Progenitor cell of endocrine pancreas (in vitro differentiated cells): Measurements from ENCODE around the gene CLECL1. TPM values are rescaled to one million over a fixed set of nuclear protein-coding genes. Genes with fewer than 3 reads are reported as not detected.
"Not testable (repeated sequence)": the region's sequence is repeated elsewhere in the genome, so short reads cannot be mapped to it uniquely, and the experiment has no call there.

ENCODE experiments used
- DNase-seq: peaks from one replicate; pipeline ENCODE4 v3.0.0; 2021; ENCODE audit warnings: low spot score; ENCODE audit not compliant: unreplicated experiment
- H3K27ac Mint-ChIP-seq: 2 replicates; pipeline ENCODE4 v1.8.0; 2021; ENCODE audit warnings: mild to moderate bottlenecking, moderate library complexity, mixed read lengths
- H3K27me3 Mint-ChIP-seq: 2 replicates; pipeline ENCODE4 v1.8.0; 2021; ENCODE audit warnings: mixed read lengths
- H3K36me3 Mint-ChIP-seq: 2 replicates; pipeline ENCODE4 v1.8.0; 2022; ENCODE audit warnings: mixed read lengths; ENCODE audit not compliant: insufficient read depth
- H3K4me1 Mint-ChIP-seq: 2 replicates; pipeline ENCODE4 v1.8.0; 2021; ENCODE audit warnings: low read depth, mixed read lengths
- H3K4me3 Mint-ChIP-seq: 2 replicates; pipeline ENCODE4 v1.8.0; 2021; ENCODE audit warnings: low read depth, mild to moderate bottlenecking, moderate library complexity, mixed read lengths
- H3K9me3 Mint-ChIP-seq: 2 replicates; pipeline ENCODE4 v1.8.0; 2021; ENCODE audit warnings: low read depth, mixed read lengths
- CTCF ChIP-seq: fragments of 200-600 bp; sonication (generic); IDR thresholded peaks from one replicate; pipeline ENCODE4 v1.5.0; 2021; ENCODE audit warnings: antibody characterized with exemption, mild to moderate bottlenecking; ENCODE audit not compliant: unreplicated experiment
- total RNA-seq: library from RNA; stranded (reverse); gene quantifications from 2 replicates; pipeline ENCODE4 v1.2.1, GENCODE V29; 2021

The CLECL1 gene
- total RNA-seq, 1 donor from 2014 or later: not detected

- no peak for DNase-seq
- H3K9me3 Mint-ChIP-seq: peaks cover 45% of the 10 kb centered on the region
- no peaks in the 10 kb centered on the region for H3K27me3 Mint-ChIP-seq
- no peak overlapping the region for H3K27ac Mint-ChIP-seq
- peaks cover 2% of the 10 kb centered on the region for H3K4me1 Mint-ChIP-seq
- no peak for TF ChIP-seq CTCF
- H3K4me3 Mint-ChIP-seq: no peak overlapping the region
- H3K36me3 Mint-ChIP-seq: peaks cover 66% of the 10 kb centered on the region
These were observed 38.7 kb downstream of the CLECL1 start for GRCh38 chr12:9694241-9694640.

GRCh38 chr12:9692909-9693308, 40.0 kb downstream of the CLECL1 start:
- peaks cover 35% of the 10 kb centered on the region for H3K9me3 Mint-ChIP-seq
- H3K27me3 Mint-ChIP-seq: no peaks in the 10 kb centered on the region
- peaks cover 2% of the 10 kb centered on the region for H3K4me1 Mint-ChIP-seq
- H3K27ac Mint-ChIP-seq: no peak overlapping the region
- no peak for DNase-seq
- TF ChIP-seq CTCF: no peak
- H3K36me3 Mint-ChIP-seq: peaks cover 78% of the 10 kb centered on the region
- no peak overlapping the region for H3K4me3 Mint-ChIP-seq

DNA sequence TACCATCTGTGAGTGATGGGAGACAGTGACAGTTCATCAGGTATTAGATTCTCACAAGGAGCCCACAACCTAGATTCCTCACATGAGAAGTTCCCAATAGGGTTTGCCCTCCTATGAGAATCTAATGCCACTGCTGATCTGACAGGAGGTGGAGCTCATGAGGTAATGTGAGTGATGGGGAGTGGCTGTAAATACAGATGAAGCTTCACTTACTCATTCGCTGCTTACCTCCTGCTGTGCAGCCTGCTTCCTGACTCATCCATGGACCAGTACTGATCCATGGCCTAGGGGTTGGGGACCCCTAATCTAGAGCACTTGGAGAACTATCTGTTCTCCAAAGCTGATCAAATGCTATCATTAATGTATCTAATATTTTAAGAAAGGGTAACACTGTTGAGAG, 45.7 kb downstream of the CLECL1 start:
- Mint-ChIP-seq H3K4me1 (peaks cover 7% of the 10 kb centered on the region), H3K27me3 (no peaks in the 10 kb centered on the region), H3K36me3 (peaks cover 54% of the 10 kb centered on the region), H3K4me3 (no peak overlapping the region), H3K27ac (no peak overlapping the region), H3K9me3 (peaks cover 21% of the 10 kb centered on the region)
- no peak for DNase-seq
- TF ChIP-seq CTCF: no peak

GRCh38 chr12:9685915-9686314, 47.0 kb downstream of the CLECL1 start:
- Mint-ChIP-seq H3K36me3 (peaks cover 53% of the 10 kb centered on the region), H3K4me1 (peaks cover 5% of the 10 kb centered on the region), H3K9me3 (peaks cover 18% of the 10 kb centered on the region), H3K4me3 (no peak overlapping the region), H3K27me3 (no peaks in the 10 kb centered on the region), H3K27ac (no peak overlapping the region)
- TF ChIP-seq CTCF: no peak
- DNase-seq: no peak

- not testable (repeated sequence) for DNase-seq, H3K4me3 Mint-ChIP-seq, H3K4me1 Mint-ChIP-seq, H3K27me3 Mint-ChIP-seq
- peaks cover 18% of the 10 kb centered on the region for H3K9me3 Mint-ChIP-seq
- peaks cover 53% of the 10 kb centered on the region for H3K36me3 Mint-ChIP-seq
- H3K27ac Mint-ChIP-seq: peak overlapping the region; percentile 47
These were observed 47.5 kb downstream of the CLECL1 start for GRCh38 chr12:9685366-9685765.

- H3K4me3 Mint-ChIP-seq, H3K27ac Mint-ChIP-seq, H3K27me3 Mint-ChIP-seq, DNase-seq, H3K4me1 Mint-ChIP-seq: not testable (repeated sequence)
- Mint-ChIP-seq H3K9me3 (peaks cover 14% of the 10 kb centered on the region), H3K36me3 (peaks cover 39% of the 10 kb centered on the region)
These were observed 49.9 kb downstream of the CLECL1 start for GRCh38 chr12:9682949-9683348.

DNA sequence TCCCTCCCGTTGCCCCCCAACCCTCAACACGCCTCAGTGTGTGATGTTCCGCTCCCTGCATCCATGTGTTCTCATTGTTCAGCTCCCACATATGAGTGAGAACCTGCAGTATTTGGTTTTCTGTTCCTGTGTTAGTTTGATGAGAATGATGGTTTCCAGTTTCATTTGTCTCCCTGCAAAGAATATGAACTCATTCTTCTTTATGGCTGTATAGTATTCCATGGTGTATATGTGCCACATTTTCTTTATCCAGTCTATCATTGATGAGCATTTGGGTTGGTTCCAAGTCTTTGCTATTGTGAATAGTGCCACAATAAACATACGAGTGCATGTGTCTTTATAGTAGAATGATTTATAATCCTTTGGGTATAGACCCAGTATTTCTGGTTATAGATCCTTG, 50.4 kb downstream of the CLECL1 start:
- H3K4me1 Mint-ChIP-seq: not testable (repeated sequence)
- H3K9me3 Mint-ChIP-seq: peaks cover 14% of the 10 kb centered on the region

More for the DNA sequence above, 50.4 kb downstream of the CLECL1 start:
- not testable (repeated sequence) for DNase-seq, H3K27me3 Mint-ChIP-seq, H3K27ac Mint-ChIP-seq, H3K4me3 Mint-ChIP-seq
- peaks cover 37% of the 10 kb centered on the region for H3K36me3 Mint-ChIP-seq
